Testis (tissue), 2 donors: Measurements from ENCODE around the gene ITGAE.

Experiments used
- POLR2A ChIP-seq: fragments of 450-650 bp; IDR thresholded peaks from one replicate; pipeline ENCODE4 v1.6.1; 2017; ENCODE audit warnings: antibody characterized with exemption, mild to moderate bottlenecking, moderate library complexity
- TF ChIP-seq, protein P1 (sequence below), 3 experiments: fragments of 450-650 bp in 2 of 3; fragments of 200-600 bp in 1 of 3; sonication (generic) in 1 of 3; IDR thresholded peaks; one replicate each; pipeline ENCODE4 v1.5.1; 2016 to 2019; ENCODE audit warnings: antibody characterized with exemption in 3 of 3, mild to moderate bottlenecking in 2 of 3, moderate library complexity in 1 of 3

DNA sequence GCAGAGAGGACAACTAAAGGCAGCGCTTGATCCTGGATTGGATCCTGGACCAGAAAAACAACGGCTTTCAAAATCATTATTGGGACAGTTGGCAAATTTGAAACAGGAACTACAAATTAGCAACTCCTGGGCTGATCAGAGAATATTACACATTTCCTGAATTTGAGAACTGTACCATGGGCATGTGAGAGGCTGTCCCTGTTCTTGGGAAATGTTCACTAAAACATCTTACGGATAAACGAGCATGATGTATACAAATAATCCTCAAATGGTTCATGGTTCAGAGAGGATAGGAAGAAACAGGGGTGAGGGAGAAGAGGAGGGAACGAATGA lies 2.3 kb upstream of the ITGAE start:
- TF ChIP-seq, protein P1, sequence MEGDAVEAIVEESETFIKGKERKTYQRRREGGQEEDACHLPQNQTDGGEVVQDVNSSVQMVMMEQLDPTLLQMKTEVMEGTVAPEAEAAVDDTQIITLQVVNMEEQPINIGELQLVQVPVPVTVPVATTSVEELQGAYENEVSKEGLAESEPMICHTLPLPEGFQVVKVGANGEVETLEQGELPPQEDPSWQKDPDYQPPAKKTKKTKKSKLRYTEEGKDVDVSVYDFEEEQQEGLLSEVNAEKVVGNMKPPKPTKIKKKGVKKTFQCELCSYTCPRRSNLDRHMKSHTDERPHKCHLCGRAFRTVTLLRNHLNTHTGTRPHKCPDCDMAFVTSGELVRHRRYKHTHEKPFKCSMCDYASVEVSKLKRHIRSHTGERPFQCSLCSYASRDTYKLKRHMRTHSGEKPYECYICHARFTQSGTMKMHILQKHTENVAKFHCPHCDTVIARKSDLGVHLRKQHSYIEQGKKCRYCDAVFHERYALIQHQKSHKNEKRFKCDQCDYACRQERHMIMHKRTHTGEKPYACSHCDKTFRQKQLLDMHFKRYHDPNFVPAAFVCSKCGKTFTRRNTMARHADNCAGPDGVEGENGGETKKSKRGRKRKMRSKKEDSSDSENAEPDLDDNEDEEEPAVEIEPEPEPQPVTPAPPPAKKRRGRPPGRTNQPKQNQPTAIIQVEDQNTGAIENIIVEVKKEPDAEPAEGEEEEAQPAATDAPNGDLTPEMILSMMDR (IDR thresholded peaks at IDR 0.05) = no peak
- no peak for TF ChIP-seq POLR2A
